GM19099 (cell line): ENCODE data around the gene IL12RB2.

Experiments used
- POLR2A ChIP-seq: IDR thresholded peaks from 3 replicates; pipeline ENCODE4 v1.6.1; 2011; ENCODE audit warnings: low read depth; ENCODE audit not compliant: insufficient read length; ENCODE audit errors: extremely low read depth

IL12RB2 gene

GRCh38 chr1:67352211-67352610 lies 44.5 kb downstream of the IL12RB2 start:
- no peak for TF ChIP-seq POLR2A

GRCh38 chr1:67355745-67356424 lies 48.2 kb downstream of the IL12RB2 start:
- TF ChIP-seq POLR2A = no peak

GRCh38 chr1:67359592-67359991 lies 51.9 kb downstream of the IL12RB2 start:
- TF ChIP-seq POLR2A = no peak

- TF ChIP-seq POLR2A = no peak
Measured at GRCh38 chr1:67361641-67362040, 54.0 kb downstream of the IL12RB2 start.

GRCh38 chr1:67367370-67368045 lies 59.8 kb downstream of the IL12RB2 start:
- TF ChIP-seq POLR2A = no peak

GRCh38 chr1:67368046-67368514 lies 60.4 kb downstream of the IL12RB2 start:
- no peak for TF ChIP-seq POLR2A

GRCh38 chr1:67371043-67371442 lies 63.4 kb downstream of the IL12RB2 start:
- TF ChIP-seq POLR2A = no peak

GRCh38 chr1:67371681-67372080 lies 64.0 kb downstream of the IL12RB2 start:
- no peak for TF ChIP-seq POLR2A

- TF ChIP-seq POLR2A = no peak
Measured at GRCh38 chr1:67372136-67372535, 64.5 kb downstream of the IL12RB2 start.

- no peak for TF ChIP-seq POLR2A
Measured at GRCh38 chr1:67372898-67373297, 65.2 kb downstream of the IL12RB2 start.

GRCh38 chr1:67376381-67376780 lies 68.7 kb downstream of the IL12RB2 start:
- TF ChIP-seq POLR2A = no peak

GRCh38 chr1:67377253-67377652 lies 69.6 kb downstream of the IL12RB2 start:
- no peak for TF ChIP-seq POLR2A

GRCh38 chr1:67381154-67381553 lies 73.5 kb downstream of the IL12RB2 start:
- TF ChIP-seq POLR2A = no peak

GRCh38 chr1:67382292-67382691 lies 74.6 kb downstream of the IL12RB2 start:
- TF ChIP-seq POLR2A = no peak

- no peak for TF ChIP-seq POLR2A
Measured at GRCh38 chr1:67383999-67384638, 76.4 kb downstream of the IL12RB2 start.
